ENCODE measurements around the gene ASB1.
"Not testable (repeated sequence)": the region's sequence is repeated elsewhere in the genome, so short reads cannot be mapped to it uniquely, and the experiment has no call there.

ASB1 gene

DNA sequence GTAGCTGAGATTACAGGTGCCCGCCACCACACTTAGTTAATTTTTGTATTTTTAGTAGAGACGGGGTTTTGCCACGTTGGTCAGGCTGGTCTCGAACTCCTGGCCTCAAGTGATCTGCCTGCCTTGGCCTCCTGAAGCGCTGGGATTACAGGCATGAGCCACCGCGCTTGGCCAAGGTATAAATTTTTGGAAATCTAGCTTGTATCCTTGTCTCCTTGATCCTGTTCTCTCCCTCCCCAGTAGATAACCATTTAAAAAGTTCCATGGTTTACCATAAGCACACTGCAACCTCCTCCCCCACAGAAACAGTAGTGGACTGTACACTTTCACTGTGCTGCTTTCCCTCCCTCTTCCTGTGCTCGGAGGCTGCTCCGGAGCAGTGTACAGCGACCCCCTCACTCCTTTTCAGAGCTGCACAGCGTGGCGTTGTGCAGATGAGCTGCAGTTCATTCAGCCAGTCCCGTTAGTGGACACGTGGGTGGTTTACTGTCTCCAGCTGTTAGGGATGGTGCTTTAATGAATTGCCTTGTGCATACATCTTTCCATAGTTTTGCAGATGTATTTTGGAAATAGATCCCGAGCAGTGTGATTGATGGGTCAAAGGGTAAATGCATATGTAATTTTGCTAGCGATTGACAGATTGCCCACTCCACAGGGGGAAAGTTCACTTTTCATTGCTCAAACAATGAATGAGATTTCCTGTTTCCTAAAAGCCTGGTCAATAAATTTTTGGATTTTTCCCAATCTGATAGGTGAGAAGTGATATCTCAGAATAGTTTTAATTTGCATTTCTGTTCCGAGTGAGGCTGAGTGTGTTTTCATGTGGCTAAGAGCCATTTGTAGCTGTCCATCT lies 14.8 kb downstream of the ASB1 start:
- in situ Hi-C loops (cut with MboI; ENCODE audit: low sequenced_read_pairs), result no loop called here

DNA sequence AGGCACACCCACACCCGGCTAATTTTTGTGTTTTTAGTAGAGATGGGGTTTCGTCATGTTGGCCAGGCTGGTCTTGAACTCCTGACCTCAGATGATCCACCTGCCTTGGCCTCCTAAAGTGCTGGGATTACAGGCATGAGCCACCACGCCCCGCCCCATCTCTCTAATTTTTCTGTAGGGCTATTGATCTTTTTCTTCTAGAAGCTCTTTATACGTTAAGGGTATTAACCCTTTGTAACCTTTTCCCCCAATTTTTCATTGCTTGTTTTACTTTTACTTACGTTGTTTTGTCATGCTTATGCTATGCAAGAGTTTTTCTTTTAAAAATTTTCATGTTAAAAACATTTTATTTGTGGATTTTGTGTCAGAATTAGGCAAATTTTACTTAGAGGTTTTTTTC lies 15.5 kb downstream of the ASB1 start:
- in situ Hi-C loops (cut with MboI; ENCODE audit: low sequenced_read_pairs), result not testable (repeated sequence)

DNA sequence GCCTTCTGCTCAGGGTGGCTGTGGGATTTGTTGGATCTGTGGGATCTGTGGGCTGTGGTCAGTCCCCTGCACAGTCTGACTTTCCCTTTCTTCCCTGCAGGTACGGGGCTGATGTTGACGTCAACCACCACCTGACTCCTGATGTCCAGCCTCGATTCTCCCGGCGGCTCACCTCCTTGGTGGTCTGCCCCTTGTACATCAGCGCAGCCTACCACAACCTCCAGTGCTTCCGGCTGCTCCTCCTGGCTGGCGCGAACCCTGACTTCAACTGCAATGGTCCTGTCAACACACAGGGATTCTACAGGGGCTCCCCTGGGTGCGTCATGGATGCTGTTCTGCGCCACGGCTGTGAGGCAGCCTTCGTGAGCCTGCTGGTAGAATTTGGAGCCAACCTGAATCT lies 17.5 kb downstream of the ASB1 start:
- in situ Hi-C loops (cut with MboI; ENCODE audit: low sequenced_read_pairs), result no loop called here

DNA sequence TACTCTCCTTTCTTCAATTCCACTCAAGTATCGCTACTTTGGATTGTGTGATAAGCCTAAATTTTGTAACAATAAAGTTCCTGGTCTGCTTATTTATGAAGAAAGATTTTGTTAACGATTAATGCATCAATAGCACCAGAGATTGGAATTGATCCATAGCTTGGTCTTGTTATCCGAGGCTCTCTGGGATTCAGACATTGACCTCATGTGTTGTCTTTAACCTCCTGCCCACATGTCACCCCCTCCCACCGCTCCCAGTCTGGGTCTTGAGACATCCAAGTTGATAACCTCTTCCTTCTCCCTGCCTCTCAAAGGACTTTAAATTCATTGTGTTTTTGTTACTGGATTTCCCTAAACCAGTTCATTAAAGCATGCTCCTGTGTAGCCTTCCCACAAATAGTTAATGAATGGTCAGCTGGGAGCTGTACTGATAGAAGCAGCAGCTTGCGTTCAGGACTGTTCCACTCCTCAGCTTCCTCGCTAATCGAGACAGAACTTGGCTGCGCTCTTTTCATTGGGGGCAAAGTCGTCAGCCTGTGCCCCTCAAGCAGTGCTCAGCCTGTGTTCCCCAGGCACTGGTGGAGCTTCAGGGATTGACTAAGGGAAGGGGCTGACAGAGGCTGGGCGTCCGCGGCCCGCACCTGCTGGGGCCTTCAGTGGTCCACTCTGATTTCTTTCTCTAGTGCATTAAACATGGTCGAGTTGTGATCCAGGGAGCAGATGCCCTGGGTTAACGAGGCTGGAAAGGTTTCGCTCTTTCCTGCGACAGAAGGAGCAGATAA lies 18.9 kb downstream of the ASB1 start:
- in situ Hi-C loops (cut with MboI; ENCODE audit: low sequenced_read_pairs), result no loop called here

DNA sequence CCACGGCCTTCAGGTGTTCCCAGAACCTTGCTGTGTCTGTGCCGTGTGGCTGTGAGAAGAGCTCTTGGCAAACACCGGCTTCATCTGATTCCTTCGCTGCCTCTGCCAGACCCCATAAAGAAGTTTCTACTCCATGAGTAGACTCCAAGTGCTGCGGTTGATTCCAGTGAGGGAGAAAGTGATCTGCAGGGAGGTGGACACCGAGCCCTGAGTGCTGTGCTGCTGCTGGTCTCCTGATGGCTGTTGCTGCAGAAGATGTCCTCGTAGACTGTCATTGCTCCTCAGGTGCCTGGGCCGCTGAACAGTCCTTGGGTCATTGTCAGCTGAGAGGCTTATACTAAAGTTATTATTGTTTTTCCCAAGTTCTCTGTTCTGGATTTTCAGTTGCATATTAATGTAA lies 19.6 kb downstream of the ASB1 start:
- in situ Hi-C loops (cut with MboI; ENCODE audit: low sequenced_read_pairs), result no loop called here

DNA sequence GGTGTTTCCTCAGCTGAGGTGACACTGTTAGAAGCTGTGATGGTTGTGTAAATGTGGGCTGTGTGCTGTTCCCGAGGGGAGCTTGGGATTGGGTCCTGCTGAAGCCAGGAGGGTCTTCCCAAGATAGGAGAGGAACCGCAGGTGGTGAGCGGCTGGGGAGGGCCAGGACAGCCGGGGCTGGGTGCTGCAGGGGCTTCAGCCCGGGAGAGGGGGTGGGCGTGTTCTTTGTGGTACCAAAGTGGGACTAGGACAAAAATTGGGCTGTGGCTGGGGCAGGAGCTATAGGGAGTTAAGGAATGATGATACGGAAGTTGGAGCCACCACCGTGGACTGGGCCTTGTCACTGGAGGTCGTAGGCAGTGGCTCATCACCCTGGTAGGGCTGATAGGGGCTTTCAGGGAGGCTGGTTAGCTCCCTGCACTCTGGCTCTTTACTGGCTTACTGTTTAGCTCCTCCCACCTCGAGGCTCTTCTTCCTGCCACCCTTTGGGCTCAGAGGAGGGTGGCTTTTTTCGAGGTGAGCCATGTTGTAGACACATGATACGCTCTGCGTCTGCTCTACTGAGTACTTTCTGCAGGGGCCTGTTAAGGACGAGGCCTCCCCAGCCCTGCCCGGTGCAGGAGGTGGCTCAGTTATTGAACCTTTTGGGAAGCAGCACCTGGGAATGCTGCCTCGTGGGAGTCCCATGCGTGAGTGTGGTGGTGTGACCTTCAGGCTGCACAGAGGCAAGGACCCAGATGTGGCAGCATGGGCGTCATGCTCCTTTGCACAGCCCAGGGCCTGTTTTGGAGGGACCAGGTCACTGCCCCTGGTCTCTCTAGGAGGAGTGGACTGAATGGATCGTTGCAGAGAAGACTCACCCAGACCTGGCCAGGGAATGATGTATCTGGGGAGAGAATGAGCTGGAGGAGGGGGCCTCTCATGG lies 21.6 kb downstream of the ASB1 start:
- in situ Hi-C loops (cut with MboI; ENCODE audit: low sequenced_read_pairs), result no loop called here

DNA sequence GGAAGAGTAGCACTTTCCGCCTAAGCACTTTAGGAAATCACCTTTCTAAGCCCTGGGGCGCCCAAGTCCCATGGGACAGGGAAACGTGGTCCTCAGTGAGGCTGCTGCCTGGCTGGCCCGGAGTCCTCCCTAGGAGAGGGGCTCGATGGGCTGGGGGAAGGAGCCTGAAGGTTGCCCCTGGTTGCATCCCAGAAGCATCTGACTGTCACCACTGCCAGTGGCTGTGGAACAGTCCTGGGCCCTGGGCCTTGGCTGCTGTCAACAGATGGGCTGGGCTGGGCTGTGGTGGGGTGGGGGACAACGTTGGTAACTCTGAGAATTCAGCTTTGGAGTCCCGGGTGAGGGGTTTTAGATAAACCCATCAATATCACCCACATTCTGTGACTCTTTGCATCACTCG lies 22.5 kb downstream of the ASB1 start:
- in situ Hi-C loops (cut with MboI; ENCODE audit: low sequenced_read_pairs), result no loop called here

DNA sequence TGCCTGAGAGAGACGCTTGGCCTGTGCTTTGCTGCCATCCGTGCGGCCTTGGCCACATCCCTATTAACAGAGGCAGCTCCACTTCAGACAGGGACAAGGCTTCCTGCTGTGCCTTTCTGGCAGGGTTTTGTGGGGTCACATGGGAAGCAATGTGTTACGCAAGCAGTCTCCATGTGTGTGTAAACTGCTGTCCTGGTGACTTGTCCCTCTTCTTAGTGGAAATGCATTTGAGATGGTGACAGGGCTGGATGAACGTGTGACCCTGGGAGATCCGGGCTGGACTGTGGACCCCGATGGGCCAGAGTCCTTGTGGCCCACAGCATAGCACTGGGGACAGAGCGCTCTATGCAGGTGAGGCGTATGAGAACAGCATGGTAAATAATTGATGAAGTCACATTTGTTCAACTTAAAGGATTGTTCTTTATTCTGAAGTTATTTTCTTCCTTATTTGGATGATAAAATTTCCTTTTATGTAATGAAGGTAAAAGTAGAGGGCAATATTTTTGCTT lies 23.2 kb downstream of the ASB1 start:
- in situ Hi-C loops (cut with MboI; ENCODE audit: low sequenced_read_pairs), result loop anchor here (10.0 kb wide), 1 partner anchor 85 kb away; no protein-coding TSS in a partner anchor

DNA sequence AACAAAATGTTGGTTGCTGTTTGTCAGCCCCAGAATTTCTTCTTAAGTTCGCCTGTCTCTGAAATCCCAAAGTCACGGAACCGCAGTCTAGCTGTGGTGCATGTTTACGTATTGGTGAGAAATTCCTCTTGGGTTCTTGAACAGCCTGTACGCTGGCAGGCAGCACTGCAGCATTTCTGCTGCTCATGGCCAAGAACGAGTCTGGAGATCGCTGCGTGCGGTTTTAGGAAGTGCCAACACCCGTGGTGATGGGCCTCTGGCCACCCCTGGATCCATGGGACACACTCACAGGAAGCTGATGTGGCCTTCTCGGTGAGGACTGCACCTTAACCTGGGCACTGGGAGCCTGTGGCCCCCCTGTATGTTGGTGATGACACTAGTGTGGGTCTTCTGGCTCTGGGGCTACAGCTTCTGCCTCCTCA lies 23.7 kb downstream of the ASB1 start:
- in situ Hi-C loops (cut with MboI; ENCODE audit: low sequenced_read_pairs), result loop anchor here (10.0 kb wide), 1 partner anchor 86 kb away; no protein-coding TSS in a partner anchor

DNA sequence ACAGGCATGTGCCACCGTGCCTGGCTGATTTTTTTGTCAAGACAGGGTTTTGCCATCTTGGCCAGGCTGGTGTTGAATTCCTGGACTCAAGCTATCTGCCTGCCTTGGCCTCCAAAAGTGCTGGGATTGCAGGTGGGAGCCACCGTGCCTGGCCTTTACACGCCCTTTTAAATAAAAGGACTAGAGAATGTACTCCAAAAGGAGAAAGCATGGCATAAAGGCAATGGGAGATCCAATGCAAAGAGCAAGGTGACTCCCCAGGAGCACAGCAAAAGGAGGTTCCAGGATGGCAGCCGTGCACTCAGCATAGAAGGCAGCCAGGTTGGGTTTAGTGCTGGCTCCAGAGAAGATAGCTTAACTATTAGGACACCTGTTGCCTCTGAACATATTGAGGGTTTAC lies 27.1 kb downstream of the ASB1 start:
- in situ Hi-C loops (cut with MboI; ENCODE audit: low sequenced_read_pairs), result loop anchor here (10.0 kb wide), 1 partner anchor 89 kb away; no protein-coding TSS in a partner anchor

DNA sequence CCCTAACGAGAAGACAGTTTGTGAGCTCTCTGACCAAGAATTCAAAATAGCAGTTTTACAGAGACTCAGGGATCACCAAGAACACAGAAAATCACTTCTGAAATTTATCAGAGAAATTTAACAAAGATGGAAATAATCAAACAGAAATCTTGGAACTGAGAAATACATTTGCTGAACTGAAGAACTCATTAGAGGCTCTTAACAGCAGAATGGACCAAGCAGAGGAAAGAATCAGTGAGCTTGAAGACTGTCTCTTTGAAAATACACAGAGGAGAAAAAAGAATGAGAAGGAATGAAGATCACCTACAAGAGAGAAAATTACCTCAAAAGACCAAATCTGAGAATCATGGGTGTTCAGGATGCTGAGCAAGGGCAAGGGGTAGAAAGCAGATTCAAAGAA lies 29.7 kb downstream of the ASB1 start:
- in situ Hi-C loops (cut with MboI; ENCODE audit: low sequenced_read_pairs), result loop anchor here (10.0 kb wide), 1 partner anchor 92 kb away; no protein-coding TSS in a partner anchor

DNA sequence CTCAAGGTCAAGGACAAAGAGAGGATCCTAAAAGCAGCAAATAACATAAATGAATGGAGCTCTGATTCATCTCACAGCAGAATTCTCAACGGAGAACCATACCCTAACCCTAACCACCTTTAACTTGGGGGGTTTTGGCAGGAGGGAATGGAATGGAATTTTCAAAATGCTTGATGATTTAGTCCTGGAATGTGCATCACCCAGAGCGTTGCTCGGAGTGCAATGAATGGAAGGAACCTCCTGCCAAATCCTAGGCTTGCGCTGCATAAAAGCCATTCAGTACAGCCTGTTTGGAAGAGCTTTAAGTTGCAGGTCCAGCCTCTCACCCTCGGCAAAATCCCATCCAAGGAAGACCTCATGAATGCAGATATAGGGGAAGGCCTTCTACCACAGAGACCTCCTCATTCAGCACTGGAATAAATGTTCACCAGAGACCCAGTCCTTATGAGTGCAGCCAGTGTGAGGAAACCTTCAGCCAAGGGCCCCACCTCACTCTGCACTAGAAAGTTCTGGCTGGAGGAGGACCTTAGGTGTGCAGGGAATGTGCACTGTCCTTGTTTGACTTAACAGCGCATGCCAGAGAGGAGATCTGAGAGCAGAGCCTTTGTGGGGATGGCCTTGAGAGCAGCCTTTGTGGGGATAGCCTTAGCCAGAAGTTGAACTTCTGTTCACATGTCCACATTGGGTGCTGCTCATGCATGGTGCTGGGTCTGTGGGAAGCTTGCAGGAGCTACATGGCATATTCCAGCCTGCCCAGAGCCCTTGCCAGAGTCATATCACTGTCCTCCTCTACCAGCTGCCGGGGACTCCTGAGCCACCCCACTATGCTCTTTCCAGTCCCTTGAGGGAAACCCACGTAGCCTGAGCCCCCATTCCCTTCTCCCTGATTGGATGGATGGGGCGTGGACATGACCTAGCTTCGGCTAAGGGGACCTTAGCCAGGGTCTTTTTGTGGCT lies 30.5 kb downstream of the ASB1 start:
- in situ Hi-C loops (cut with MboI; ENCODE audit: low sequenced_read_pairs), result loop anchor here (10.0 kb wide), 1 partner anchor 92 kb away; no protein-coding TSS in a partner anchor

DNA sequence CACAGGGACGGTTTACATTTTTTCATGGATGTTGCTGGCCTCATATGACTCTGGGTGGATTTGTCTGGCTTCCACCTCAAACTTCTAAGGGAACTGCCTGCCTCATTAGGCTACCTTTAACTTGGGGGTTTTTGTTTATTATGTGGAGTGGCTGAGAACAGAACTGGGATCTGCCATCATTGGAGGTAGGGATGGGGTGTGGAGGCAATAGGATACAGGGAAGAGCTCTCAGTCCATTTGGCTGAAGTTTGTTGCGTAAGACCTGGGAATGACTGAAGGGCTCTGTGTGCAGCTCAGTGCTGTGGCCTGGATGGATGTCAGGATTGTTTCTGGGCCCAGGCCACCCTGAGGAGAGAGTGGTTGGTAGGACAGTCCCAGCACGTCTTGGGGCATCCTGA lies 31.2 kb downstream of the ASB1 start:
- in situ Hi-C loops (cut with MboI; ENCODE audit: low sequenced_read_pairs), result loop anchor here (10.0 kb wide), 1 partner anchor 93 kb away; no protein-coding TSS in a partner anchor

DNA sequence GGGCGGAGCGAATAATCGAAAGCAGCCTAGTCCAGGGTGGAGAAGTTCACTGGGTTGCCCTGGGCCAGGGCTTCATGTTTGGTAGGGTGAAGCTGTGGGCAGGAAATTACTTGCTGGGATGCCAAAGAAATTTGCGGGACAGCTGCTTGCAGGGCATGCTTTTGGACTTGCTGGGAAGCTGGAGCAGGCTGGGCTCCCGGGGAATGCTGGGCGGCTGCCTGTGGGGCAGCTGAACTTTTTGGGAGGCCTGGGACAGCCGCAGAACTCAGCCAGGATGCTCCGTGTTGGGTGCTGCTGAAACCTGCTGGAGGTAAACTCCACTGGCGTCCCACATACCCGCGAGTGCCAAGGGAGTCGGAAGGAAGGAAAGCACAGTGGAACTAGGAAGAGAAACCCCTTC lies 31.9 kb downstream of the ASB1 start:
- in situ Hi-C loops (cut with MboI; ENCODE audit: low sequenced_read_pairs), result loop anchor here (10.0 kb wide), 1 partner anchor 94 kb away; no protein-coding TSS in a partner anchor

DNA sequence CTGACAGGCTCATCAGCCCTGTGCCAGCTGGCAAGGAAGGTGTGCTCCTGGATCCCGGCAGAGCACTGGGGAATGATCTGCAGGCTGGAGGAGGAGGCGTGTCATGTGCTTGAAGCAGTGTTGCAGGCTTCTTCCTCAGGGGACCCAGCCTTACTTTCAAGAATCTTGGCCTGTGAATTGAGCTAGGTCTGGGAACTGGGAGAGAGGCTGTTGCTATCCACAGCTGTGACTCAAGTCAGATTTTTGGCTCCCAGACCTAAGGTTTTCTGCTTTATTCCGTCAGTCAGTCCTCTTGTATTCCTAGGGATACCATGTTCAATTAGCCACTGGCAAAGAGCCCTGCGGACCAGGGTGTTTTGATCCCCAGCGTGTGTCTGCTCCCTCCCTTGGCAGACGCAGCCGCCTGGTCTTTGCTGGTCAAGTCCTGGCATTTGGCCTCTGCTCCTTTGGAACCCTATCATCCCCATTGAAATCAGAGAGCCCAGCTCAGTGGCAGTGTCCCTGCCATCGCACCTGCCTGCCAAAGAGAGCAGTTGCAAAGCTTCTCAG lies 32.4 kb downstream of the ASB1 start:
- in situ Hi-C loops (cut with MboI; ENCODE audit: low sequenced_read_pairs), result loop anchor here (10.0 kb wide), 1 partner anchor 94 kb away; no protein-coding TSS in a partner anchor

DNA sequence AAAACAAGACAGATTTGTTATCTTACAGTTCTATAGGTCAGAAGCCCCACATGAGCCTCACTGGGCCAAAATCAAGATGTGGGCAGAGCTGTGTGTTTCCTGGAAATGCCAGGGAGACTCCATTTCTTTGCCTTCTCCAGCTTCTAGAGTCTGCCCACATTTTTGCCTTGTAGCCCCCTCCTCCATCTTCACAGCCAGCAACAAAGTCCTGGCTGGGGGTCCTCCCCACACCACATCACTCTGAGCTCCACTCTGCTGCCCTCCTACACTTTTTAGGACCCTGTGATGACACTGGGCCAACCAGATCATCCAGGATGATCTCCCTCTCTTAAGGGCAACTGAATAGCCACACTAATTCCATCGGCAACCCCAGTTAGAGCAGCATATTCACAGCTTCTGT lies 34.3 kb downstream of the ASB1 start:
- in situ Hi-C loops (cut with MboI; ENCODE audit: low sequenced_read_pairs), result no loop called here

DNA sequence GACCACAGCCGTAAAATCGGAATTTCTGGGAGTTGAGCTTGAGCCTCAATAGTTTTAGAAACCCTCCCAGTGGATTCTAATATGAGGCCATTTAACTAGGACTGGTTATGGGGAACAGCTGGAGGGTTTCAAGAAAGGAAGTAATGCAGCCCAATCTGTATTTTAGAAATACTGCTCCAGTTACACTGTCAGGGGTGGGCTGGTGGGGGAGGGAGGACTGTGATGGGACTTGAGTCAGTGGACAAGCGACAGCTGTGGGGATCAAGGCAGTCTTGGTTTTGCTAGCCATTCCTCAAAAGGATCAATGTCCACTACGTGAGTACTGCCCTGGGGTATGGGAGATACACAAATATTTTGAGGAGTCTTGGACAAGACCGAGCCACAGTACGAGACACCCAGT lies 34.8 kb downstream of the ASB1 start:
- in situ Hi-C loops (cut with MboI; ENCODE audit: low sequenced_read_pairs), result no loop called here

DNA sequence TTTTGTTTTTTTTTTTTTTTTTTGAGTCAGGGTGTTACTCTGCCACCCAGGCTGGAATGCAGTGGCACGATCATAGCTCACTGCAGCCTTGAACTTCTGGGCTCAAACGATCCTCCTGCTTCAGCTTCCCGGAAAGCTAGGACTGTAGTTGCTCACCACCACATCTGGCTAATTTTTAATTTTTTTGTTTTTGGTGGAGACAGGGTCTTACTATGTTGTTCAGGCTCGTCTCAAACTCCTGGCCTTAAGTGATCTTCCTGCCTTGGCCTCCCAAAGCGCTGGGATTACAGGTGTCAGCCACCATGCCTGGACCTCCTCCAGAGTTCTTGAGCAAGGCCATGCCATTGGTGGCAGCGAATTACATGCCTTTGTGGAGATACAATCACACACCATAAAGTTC lies 35.2 kb downstream of the ASB1 start:
- in situ Hi-C loops (cut with MboI; ENCODE audit: low sequenced_read_pairs), result no loop called here
